Endometrial microvascular endothelial cells (primary cell): ENCODE data around the gene VSTM2B. TPM values are rescaled to one million over a fixed set of nuclear protein-coding genes. Genes with fewer than 3 reads are reported as not detected.

ENCODE experiments used
- in situ Hi-C: cut with HindIII; loops from 2 replicates; pipeline ENCODE4 v1.10.0; 2017; ENCODE audit warnings: low sequenced_read_pairs, low pct_unique_long_range_greater_than_20kb; ENCODE audit errors: inconsistent ontology term
- total RNA-seq: library from RNA; depleted of rRNA; stranded (reverse); fragments of >200 nt; gene quantifications from one replicate; pipeline ENCODE4 v1.2.3, GENCODE V29; 2015; ENCODE audit errors: inconsistent ontology term

Gene VSTM2B
- total RNA-seq, 1 donor from 2014 or later: not detected

DNA sequence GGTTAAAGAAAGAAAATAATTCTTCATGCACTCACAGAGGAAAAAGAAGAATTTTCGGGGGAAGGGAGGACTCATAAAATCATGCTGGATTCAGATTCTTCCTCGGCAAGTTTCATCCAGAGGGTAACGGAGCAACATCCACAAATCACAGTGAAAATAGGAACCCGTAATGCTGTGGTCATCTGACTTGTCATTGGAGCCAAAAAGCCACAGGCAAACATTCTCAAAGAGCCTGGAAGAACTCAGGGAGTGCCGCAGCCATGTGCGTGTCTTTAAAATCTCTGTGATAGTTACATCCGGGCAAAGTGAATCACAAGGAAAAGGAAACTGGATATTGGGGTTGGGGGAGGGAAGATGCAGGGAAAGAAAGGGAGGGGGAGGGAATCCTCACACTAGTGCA, 33.0 kb upstream of the VSTM2B start:
- in situ Hi-C loops: no loop called here

DNA sequence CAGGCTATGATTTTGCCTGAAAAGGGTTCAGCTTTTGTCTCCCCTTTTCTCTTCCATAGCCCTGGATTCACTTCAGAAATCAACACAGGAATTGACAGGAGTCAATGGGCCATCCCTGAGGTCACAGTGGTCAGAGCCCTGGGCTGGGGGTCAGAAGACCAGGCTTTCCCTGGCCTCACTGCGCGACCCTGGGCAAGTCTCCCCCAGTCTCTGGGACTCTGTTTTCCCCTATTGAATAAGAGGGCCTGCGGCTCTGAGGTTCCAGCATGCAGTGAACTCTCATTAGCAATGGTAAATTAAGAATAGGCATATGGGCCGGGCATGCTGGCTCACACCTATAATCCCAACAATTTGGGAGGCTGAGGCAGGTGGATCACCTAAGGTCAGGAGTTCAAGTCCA, 30.7 kb upstream of the VSTM2B start:
- in situ Hi-C loops: no loop called here

DNA sequence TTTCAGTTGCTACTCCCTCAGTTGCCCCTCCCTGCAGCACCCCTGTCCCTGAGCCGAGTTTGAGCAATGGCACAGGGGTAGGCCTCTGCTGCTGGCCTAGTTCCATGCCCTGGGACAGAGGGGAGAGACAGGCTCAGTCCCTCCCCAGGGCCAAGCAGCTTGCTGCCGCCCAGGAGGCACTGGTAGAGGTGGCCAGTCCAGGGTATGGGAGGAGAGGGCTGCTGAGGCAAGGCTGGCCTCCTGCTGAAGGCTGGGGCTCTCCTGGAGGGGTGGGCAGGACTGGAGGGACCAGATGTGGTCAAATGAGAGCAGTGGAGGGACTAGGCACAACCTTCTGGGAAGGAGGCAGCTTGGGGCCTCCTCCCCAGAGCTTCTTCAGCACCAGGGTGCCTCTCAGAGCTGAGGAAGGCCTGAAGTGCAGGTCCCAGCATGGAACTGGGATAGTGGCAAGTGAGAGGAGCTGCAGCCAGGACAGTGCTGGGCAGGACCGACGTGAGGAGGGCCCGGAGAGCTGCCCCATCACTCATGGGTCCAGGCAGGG, 29.8 kb upstream of the VSTM2B start:
- in situ Hi-C loops: no loop called here

DNA sequence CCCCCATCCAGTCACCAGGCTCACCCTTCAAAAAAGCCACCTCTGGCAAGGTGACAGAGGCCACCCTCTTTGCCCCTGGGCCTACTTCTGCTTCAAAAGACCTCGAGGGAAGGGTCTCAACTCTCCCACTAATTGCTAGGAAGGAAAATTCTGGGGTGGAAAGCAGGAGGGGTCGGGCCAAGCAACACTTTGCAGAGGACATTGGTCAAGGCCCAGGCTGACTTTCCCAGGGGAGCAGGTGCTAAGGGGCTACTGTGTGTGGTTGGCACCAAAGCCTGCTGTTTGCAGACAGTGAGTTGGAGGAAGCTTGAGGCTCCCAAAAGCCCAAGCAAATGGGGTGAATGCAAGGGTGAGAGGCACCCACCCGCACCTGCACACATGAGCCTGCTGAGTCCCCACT, 28.6 kb upstream of the VSTM2B start:
- in situ Hi-C loops: no loop called here

DNA sequence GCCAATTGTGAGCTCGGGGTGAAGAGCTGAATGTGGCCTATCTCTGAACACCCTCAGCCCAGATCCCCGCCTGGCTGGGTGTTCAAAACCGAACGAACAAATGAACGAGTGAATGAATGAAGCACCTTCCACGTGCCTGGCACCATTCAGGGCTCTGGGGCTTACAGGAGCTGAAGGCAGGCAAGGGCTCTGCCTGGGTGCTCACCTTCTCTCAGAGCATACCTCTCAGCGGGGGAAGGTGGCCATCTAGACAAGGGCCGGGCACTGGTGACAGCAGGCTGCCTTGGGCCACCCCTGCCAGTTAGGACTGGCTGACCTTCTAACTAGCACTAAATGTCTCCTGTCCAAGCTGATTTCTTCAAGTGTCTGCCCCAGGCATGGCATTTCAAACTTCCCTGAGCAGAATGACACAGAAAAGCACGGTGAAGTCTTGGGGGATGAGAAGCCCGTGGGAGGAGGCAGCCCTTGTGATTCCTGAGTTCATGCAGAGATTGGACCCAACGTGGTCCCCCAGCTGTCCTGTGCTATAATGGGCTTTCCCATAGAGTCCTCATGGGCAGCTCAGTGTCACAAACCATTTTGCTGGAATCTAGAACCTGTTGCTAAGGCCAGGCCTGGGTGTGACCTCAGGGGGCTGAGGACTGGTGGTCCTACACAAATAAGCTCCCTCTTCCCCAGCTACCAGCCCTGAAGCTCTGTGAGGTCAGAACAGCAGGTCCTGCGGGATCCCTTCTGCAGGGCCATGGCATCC, 27.9 kb upstream of the VSTM2B start:
- in situ Hi-C loops: no loop called here

DNA sequence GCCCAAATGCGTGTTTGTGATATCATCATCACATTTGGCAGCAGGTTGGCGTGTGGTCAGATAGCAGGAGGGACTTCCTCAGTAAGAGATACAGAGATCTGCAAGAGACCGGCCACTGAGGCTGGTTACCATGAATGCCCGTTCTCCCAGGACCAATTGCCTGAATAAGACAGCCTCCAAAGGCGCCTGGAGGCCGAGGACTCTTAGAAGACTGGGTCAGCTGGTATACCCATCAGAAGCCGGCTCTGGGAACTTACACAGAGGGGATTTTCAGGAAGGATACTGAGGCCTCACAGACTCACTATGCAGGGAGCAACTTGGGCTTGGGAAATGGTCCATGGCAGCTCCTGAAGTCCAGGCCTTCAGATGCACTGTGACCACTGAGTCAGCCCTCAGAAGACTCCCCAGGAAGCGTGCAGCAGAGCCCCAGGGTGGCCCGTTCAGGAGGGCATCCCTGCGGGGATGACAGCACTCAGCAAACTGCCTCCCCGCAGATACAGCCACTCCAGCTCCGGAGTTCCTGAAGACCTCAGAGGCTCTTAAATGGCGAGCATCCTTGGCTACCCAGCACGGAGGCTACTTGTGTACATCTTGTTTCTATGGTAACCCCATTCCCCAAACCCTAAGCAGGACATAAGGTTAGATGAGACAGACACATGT, 26.4 kb upstream of the VSTM2B start:
- in situ Hi-C loops: no loop called here

DNA sequence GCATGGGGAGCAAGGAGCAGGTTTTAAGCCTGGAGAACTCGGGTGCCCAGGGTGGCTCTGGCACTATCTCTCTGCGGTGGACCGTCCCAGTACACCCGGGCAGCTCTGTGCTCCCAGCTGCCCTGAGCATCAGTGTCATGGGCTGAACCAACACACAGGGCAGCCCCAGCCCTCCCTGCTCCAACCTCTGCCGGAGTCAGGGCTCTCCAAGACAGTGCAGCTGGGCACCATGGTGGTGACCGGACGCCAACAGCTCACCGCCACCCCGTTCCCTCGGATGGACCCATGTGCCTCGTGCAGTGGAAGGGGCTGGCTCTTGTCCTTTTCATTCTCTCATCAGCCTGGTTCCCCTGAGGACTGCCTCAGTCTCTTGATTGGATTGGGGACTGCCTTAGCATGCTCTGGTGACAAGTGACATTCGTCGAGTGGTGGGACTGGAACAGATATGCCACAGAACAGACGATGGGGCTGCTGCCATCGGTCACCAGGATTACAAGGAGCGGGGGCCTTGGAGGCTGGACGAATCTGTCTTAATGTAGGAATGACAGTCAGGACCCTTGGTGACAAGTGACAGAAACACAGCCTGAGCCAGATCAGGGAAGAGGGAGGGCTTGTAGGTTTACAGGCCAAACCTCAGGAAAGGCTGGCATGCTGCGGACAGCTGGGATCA, 25.7 kb upstream of the VSTM2B start:
- in situ Hi-C loops: no loop called here

DNA sequence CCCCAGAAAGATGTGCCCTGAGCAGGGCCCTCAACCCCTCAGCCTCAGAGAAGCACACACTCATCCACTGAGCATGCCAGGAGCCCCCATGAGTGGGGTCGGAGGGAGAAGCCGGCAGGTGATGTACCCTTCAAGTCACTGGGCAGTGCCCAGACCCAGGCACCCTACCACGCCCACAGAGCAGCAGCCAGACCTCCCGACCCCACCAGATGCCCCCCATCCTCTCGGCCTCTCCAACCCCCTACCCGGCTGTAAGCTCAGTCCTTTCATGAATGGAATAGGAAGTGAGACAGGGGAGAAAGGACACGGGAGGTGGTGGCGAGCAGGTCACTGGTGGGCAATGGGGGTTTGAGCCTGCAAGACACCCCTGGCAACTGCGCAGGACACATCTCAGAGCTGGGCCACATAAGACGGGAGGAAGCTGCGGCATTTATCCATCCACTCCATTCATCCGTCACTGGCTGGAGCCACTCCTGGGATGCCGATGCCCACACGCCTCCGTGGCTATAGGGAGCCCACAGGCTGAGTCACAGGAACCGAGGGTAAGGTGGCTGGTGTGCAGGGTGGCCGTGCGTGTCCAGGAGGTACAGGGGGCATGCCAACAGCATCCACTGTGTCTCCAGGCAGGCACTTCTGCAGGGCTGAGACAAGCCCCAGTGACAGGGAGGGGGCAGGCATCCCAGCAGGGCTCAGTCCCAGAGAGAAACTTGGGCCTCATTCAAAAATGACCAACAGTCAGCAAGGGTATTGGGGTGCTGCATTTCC, 23.8 kb upstream of the VSTM2B start:
- in situ Hi-C loops: no loop called here

DNA sequence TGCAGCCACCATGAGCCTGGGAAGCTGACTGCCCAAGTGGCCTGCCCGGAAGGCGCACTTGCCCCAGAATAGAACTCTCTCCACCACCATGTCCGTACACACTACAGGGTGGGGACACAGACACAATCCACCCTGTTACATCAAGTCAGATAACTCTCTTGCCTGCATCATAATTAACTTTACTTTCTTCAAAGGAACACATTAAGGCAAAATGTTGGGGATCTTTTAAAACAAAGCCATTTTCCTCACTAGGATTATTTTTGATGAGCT, 23.3 kb upstream of the VSTM2B start:
- in situ Hi-C loops: no loop called here

DNA sequence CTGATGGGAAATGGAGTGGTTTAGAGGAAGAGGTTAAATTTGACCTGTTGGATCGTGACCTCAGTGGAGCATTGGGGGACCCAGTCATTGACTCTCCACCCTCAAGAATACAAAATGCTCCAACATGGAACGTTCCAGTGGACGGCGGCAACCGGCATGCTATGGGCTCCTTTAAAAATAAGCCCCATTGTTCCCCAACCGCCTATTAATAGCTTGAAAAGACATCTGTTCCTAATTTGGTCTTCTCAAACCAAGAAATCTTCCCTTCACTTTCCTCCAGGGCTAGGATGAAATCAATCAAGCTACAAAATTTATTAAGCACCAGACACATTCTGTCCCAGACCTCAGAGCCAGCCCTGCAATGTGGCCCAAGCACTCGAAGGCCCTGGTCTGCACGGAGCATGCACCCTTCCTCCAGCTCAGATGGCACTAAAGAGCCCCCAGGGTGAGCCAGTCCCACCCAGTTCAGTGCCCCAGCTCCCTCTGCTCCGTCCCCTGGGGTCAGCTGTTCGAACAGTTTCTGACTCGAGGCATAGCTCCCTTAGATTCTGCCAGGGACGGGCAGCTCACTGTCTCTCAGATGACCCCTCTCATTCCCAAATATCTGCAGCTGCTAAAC, 22.5 kb upstream of the VSTM2B start:
- in situ Hi-C loops: no loop called here

DNA sequence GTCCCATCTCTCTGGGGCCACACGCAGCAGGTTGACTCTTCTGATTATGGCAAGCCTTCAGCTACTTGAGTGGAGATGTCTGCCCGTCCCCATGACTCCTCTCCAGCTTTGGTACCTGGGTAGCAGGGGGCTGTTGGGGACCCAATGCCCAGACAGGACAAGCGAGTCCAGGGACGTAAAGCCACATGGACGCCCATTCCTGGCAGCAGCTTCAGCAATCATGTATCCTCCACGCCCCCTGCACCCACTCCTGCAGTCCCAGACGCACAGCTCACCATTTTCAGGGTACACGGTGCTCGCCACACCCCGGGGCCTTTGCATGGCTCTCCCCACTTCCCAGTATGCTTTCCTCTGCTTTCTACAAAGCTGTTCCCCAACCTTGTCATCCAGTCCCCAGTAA, 22.0 kb upstream of the VSTM2B start:
- in situ Hi-C loops: no loop called here

DNA sequence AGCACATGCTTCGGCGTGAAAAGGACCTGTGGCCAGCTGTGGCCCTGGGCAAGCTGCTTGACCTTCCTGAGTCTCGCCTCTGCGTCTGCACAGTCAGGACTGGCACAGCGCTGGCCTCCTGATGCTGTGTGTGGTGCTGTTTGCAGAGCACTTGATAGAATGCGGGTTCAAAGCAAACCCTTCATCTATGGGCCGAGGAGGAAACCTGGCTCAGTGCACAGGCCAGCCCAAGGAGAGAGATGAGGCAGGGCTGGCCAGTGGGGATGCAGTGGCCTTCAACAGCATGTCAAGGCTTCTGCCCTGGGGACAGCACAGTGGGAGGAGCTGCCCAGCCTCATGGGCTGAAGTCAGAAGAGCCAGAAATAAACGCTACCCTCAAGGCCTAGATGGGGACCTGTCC, 21.3 kb upstream of the VSTM2B start:
- in situ Hi-C loops: no loop called here

DNA sequence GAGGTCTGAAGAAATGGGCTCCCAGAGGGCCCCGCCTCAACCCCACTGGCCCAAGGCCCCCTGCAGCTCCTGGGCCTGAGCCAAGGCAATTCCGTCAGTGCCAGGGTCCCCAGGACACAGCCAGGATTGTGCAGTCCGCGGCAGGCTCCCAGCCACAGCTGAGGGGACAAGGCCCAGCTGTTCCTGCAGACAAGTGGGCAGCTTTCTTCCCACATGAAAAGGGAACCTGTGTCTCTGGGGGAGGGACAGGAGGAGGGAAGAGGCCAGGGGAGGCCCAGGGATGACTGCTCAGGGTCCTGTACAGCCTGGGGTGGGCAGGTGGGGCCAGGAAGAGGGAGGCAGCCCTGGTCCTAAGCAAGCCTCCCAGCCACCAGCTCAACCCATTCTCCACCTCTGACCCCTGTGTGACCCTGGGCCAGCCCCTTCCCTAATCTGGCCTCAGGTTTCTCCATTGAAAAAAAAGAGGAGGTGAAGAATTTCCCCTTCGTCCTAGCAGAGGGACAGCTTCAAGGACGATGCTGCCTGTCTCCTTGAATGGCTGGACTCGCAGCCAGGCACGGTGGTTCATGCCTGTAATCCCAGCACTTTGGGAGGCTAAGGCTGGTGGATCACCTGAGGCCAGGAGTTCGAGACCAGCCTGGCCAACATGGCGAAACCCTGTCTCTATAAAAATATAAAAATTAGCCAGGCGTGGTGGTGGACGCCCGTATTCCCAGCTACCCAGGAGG, 20.5 kb upstream of the VSTM2B start:
- in situ Hi-C loops: no loop called here

DNA sequence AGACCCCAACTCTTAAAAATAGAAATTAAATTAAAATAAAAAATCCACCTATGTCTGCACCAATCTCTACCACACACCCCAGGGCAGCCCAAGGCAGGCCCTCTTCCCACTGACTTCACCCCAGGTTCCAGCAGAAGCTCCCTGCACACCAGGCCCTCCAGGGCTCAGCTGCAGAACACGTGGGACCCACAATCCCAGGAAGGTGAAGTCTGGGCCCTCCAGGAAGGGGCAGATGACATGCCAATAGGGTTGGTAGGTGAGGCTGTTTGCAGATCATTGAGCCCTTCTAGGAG, 19.2 kb upstream of the VSTM2B start:
- in situ Hi-C loops: no loop called here

DNA sequence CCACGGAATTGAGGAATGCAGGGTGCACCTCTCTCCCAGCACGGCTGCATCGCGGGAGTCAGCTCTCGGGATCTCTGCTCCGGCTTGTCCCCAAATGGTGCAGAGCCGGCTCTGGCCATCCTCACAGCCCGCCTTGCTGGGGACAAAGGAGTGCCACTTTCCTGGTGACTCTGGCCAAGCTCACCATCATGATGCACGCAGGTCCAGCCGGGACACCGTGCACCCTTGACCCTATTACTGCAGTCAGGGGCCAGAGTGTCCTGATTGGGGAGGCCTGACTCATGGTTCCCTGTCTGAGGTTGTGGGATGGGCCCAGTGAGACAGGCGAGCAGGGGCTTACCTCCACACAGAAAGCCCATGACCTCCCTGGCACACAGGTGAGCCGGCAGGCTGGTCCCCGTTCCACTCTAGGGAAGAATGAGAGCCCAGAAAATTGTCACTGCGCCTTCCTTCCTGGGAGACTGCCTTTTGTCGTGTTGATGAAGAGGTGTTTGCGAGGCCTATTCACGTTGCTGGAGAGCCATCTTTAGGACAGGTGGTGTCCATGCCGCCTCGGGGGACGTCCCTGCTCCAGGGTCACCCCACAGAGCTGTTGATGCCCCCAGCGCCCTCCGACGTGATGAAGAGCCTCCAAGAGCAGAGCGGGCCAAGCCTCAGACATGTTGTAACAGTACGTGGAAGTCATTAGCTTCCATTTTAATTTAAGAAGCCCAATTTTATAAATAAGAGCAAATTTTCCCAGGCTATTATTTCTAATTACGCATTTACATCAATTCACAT, 18.5 kb upstream of the VSTM2B start:
- in situ Hi-C loops: no loop called here

DNA sequence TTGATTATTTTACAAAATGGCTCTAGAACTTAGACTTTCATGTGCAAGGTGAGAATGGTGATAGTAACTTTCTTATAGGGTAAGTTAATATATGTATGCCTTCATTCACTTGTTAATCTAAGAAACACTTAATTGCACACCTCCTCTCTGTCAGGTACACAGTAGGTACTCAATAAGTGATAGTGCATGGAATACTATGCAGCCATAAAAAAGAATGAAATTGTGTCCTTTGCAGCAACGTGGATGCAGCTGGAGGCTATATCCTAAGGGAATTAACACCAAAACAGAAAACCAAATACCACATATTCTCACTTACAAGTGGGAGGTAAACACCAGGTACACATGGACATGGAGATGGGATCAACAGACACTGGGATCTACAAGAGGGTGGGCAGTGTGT, 17.6 kb upstream of the VSTM2B start:
- in situ Hi-C loops: no loop called here

DNA sequence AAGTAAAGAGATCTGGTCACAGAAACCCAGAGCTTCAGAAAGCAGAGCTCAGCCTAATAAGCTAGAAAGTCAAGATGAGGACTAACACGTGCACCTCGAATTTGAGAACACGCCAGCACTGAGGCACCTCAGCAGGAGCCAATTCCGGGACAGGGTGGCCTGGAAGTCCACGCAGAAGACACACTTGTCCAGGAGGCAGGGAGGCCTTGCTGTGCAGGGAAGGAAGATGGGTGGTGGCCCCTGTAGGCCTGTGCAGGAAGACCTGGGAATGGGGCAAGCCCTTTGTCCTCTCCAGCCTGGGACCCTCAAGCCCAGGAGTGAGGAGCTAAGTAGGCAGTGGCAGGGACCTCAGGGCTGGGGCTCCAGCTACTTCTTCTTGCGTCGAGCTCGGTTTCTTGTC, 16.3 kb upstream of the VSTM2B start:
- in situ Hi-C loops: no loop called here

DNA sequence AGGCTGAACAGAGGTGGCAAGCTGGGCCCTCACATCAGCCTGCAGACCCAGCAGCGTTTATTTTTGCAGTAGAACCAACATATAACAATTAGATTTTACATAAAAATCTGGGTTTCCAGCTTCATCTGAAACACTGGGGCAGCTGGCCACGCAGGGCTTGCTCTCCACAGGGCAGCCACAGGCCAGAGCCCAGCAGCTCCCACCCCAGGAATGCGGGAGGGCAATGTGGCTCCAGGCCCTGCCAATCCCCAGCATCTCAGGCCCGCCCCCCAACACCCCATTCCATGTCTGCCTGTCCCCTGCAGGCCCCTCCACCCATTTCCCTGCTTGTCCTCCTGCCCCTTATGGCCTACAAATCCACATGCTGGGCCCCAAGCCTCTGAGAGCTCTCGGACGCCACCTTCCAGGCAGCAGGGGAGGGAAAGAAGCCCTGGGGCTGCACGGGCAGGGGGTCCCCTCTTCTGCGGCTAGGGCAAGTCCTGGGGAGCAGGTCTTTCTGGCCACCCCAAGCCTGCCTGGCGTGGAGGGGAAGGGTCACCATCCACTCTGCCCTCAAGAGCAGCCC, 15.0 kb upstream of the VSTM2B start:
- in situ Hi-C loops: no loop called here
